NT2/D1 (cell line): ENCODE measurements around the gene PDE7B.

Source experiments
- DNase-seq: peaks from one replicate; pipeline ENCODE4 v3.0.0-alpha.2; 2011; ENCODE audit warnings: low read depth, low spot score
- H3K27me3 ChIP-seq: 2 replicates; pipeline ENCODE4 v1.6.0; 2011; ENCODE audit warnings: mild to moderate bottlenecking; ENCODE audit not compliant: insufficient read length, insufficient read depth
- H3K36me3 ChIP-seq: 2 replicates; pipeline ENCODE4 v1.6.1; 2011; ENCODE audit warnings: mild to moderate bottlenecking, low read length, mixed read lengths; ENCODE audit not compliant: insufficient read depth, insufficient read length
- H3K4me1 ChIP-seq: 2 replicates; pipeline ENCODE4 v1.5.1; 2011; ENCODE audit not compliant: insufficient read depth, insufficient read length
- H3K4me3 ChIP-seq: 2 replicates; pipeline ENCODE4 v1.5.1; 2011; ENCODE audit warnings: low read depth; ENCODE audit not compliant: insufficient read length
- H3K9ac ChIP-seq: 2 replicates; pipeline ENCODE4 v1.6.0; 2011; ENCODE audit warnings: low read depth; ENCODE audit not compliant: insufficient read length
- H3K9me3 ChIP-seq: 2 replicates; pipeline ENCODE4 v1.5.1; 2011; ENCODE audit warnings: mild to moderate bottlenecking, low read length; ENCODE audit not compliant: insufficient read depth
- SUZ12 ChIP-seq: IDR thresholded peaks from 2 replicates; pipeline ENCODE4 v1.6.1; 2011; ENCODE audit not compliant: insufficient read length, insufficient read depth; ENCODE audit errors: extremely low read depth
- YY1 ChIP-seq: IDR thresholded peaks from 2 replicates; pipeline ENCODE4 v1.6.1; 2011; ENCODE audit not compliant: insufficient read length, insufficient read depth
- ZNF274 ChIP-seq: IDR thresholded peaks from 2 replicates; pipeline ENCODE4 v1.6.1; 2011; ENCODE audit warnings: mild to moderate bottlenecking, low read depth, low read length

The PDE7B gene

DNA sequence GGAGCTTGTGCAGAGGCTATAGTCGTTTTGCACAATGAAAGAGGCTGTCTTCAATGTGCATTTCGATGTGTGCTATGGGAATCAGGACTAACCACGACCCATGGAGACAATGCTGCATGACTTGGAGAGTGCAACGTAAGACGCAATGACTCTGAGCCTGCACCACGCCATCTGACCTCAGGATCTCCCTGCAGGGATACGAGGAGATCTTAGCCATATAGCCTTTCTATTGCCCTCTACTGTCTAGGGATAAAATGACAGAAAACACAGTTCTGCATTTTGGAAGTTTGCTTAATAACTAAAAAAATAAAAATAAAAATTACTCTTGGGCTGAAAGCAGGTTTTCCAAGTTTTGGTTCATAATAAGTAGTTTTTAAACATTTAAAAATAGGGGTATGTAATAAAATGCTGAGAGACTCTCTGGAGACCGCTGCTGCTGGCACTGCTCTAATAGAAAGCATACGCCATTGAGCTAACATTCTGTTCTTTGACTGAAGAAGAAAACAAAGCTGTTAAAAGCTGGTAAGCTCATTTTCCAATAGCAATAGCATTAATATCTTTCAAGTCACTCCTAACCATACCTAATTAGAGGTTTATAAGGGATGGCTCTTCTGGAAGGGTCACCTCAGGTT is 87.2 kb downstream of the PDE7B start:
- H3K27me3 ChIP-seq = no peaks in the 10 kb centered on the region
- no peak for DNase-seq
- TF ChIP-seq YY1 (no peak), SUZ12 (no peak)
- no peak overlapping the region for H3K4me3 ChIP-seq
- H3K36me3 ChIP-seq = no peaks in the 10 kb centered on the region
- H3K9me3 ChIP-seq = no peaks in the 10 kb centered on the region
- H3K4me1 ChIP-seq = no peaks in the 10 kb centered on the region
- no peak overlapping the region for H3K9ac ChIP-seq

DNA sequence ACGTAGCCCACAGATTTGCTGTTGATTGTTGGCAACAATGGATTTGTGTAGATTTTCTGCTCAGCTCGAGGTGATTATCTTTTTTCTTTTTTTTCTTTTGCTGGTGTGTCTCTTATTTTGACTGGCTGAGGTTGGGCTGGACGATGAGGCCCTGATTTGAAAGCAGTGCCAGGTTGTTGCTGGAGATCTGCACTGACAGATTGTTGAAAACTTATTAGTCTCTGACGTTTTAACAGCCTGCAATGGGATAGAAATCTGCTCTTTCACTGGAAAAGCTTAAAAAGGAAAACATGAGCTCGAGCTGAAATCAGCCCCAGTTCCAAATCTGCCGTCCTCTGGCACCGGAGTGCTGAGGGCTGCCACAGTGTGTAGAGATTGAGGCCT is 87.7 kb downstream of the PDE7B start:
- DNase-seq = no peak
- H3K9ac ChIP-seq = no peak overlapping the region
- H3K4me3 ChIP-seq = no peak overlapping the region
- H3K4me1 ChIP-seq = no peaks in the 10 kb centered on the region
- no peak for TF ChIP-seq ZNF274
- no peak for TF ChIP-seq YY1
- no peak for TF ChIP-seq SUZ12
- H3K27me3 ChIP-seq = no peaks in the 10 kb centered on the region
- no peaks in the 10 kb centered on the region for H3K36me3 ChIP-seq
- H3K9me3 ChIP-seq = no peaks in the 10 kb centered on the region

DNA sequence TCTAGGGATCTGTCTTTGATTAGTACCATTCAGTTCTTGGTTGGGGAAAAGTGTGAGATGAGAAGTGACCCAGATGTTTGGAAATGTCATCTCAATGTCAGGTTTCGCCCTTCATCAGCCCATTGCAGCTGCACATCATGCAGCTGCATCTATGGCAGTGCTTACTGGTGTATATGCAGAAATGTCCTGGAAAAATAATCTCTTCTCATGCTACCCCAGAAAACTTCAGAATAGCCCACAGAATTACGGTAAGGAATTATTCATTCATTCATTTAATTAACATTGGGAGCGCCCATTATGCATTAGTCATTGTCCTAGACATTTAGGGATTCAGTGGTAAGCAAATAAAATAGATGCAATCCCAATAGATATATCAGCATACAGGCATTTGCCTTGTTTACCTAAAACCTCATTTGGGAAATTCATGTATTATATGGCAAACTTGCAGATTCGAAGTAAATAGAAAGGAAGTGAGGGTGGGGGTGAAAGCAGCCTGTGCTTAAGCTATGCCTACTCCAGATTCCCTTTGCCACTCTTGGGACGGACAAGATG is 89.2 kb downstream of the PDE7B start:
- no peak for TF ChIP-seq ZNF274
- TF ChIP-seq YY1 = no peak
- no peak for TF ChIP-seq SUZ12
- H3K27me3 ChIP-seq = no peaks in the 10 kb centered on the region

DNA sequence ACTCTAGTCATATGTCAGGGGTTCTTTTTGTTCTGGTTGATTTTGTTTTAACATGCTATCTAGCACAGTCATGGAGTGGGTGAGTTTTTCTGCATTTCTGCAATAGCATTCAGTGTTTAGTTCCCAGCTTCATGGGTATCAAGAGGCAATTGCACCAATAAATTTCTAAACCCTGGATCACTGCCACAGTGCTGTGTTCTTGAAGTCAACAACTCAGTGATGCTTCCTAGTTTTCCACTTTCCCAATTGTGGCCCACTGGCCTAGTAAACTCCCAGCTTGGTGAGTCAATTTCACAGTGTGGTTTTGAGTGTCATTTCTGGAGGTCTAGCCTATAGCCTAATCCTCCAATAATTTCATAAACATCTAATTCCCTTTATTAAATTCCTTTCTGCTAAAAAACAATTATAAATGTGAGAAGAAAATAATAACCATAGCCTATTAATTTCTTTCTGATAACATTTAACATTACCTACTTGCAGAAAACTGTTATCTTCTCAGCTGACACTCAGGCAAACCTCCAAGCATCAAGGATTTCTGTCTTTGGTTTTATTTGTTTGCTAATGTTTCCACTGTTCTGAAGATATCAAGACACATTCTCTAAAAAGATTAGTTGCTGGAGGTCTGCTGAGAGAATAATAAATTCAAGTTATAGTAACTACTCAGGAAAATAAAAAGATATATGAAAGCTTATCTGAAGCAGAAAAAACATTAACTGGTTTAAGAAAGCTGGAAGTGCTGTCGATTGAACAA is 89.9 kb downstream of the PDE7B start:
- Histone ChIP-seq H3K4me1 (no peaks in the 10 kb centered on the region), H3K4me3 (no peak overlapping the region), H3K36me3 (no peaks in the 10 kb centered on the region), H3K27me3 (no peaks in the 10 kb centered on the region), H3K9ac (no peak overlapping the region), H3K9me3 (no peaks in the 10 kb centered on the region)
- DNase-seq = no peak
- TF ChIP-seq YY1 (no peak), ZNF274 (no peak), SUZ12 (no peak)

More for the DNA sequence above, 89.2 kb downstream of the PDE7B start:
- Histone ChIP-seq H3K4me3 (no peak overlapping the region), H3K4me1 (no peaks in the 10 kb centered on the region), H3K36me3 (no peaks in the 10 kb centered on the region), H3K9me3 (no peaks in the 10 kb centered on the region), H3K9ac (no peak overlapping the region)
- DNase-seq = no peak

DNA sequence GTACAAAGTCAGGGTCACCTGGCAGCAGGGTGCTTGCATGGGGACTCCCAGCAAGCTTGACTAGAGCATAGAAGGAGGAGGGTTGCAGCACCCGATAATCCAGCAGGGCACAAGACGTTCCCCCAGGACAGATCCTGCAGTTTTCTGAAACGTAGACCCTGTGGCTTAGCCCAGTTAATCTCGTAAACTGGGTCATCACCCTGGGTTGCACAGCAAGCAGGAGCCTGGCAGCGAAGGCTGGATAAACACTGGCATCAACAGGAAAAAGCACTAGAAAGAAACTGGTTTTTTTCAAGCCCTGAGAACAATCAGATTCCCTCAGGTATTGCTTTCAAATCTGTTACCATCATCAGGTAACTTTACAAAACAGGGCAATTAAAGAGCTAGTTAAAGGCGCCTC is 92.6 kb downstream of the PDE7B start:
- DNase-seq = no peak
- TF ChIP-seq ZNF274 (no peak), YY1 (no peak), SUZ12 (no peak)
- Histone ChIP-seq H3K4me3 (no peak overlapping the region), H3K27me3 (no peaks in the 10 kb centered on the region), H3K36me3 (no peaks in the 10 kb centered on the region), H3K9me3 (no peaks in the 10 kb centered on the region), H3K9ac (no peak overlapping the region), H3K4me1 (no peaks in the 10 kb centered on the region)

DNA sequence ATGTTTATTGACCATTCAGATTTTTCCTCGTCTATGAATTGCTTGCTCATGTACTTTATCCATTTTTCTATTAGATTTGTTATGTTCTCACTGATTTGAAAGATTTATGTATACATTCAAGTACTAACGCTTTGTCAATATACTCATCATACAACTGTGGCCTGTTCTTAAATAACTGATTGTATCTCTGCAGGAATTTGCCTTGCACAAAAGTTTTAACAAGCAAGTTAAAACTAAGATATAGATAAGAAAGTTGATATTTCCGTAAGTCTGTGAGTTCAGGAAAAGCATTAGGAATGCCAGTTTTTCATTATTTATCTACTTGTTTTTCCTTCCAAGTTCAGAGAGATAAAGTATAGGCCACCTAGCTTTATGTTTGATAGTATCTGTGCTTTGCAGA is 95.2 kb downstream of the PDE7B start:
- Histone ChIP-seq H3K9me3 (no peaks in the 10 kb centered on the region), H3K4me3 (no peak overlapping the region), H3K9ac (no peak overlapping the region), H3K4me1 (no peaks in the 10 kb centered on the region), H3K36me3 (no peaks in the 10 kb centered on the region), H3K27me3 (no peaks in the 10 kb centered on the region)
- DNase-seq = no peak
- TF ChIP-seq YY1 = no peak
- TF ChIP-seq SUZ12 = no peak
- no peak for TF ChIP-seq ZNF274

DNA sequence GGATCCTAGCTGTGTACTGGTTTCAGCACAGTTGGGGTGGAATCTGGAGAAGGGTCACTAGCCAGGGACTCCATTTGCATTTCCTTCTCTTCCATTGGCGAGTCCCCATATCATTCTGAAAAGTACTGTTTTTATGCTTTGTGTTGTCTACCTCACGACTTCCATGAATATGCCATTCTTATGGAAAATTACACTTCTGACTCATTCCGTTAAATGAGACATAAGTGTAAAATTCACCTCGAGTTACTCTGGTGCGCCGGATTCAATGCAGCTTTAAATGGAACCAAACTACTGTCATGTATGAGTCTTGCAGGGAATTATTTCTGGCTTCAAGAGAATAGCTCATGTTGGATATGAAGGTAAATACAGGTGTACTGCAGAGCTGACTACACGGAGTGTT is 99.2 kb downstream of the PDE7B start:
- no peak overlapping the region for H3K4me3 ChIP-seq
- no peaks in the 10 kb centered on the region for H3K4me1 ChIP-seq
- no peaks in the 10 kb centered on the region for H3K27me3 ChIP-seq
- H3K36me3 ChIP-seq = no peaks in the 10 kb centered on the region
- TF ChIP-seq ZNF274 = no peak
- TF ChIP-seq YY1 = no peak
- no peak for TF ChIP-seq SUZ12
- no peak for DNase-seq
- no peaks in the 10 kb centered on the region for H3K9me3 ChIP-seq
- no peak overlapping the region for H3K9ac ChIP-seq
